OCI-LY1 (cell line): ENCODE measurements around the gene CD69.

ENCODE experiments used
- CTCF ChIP-seq: fragments of 200-600 bp; sonication (generic), shearing (Covaris generic); IDR thresholded peaks from 2 replicates; pipeline ENCODE4 v1.5.1; 2017; ENCODE audit warnings: mild to moderate bottlenecking, antibody characterized with exemption, low read length, moderate library complexity, mixed read lengths
- EZH2 ChIP-seq: fragments of 200-600 bp; sonication (generic), shearing (Covaris generic); IDR thresholded peaks from 2 replicates; pipeline ENCODE4 v1.8.0; 2017; ENCODE audit warnings: borderline replicate concordance, mixed run types, mild to moderate bottlenecking, antibody characterized with exemption, low read length, moderate library complexity, mixed read lengths

- TF ChIP-seq CTCF (no peak), EZH2 (no peak)
Observed at GRCh38 chr12:9741726-9742125, 19.0 kb downstream of the CD69 start.
